Muscle layer of duodenum (tissue), 2 donors: ENCODE results near the gene ANP32A.
A peak's percentile ranks its signal among the peaks of the same experiment; 100 is the strongest.

Source experiments
- H3K27ac ChIP-seq: one replicate; pipeline ENCODE4 v1.7.0; 2013; ENCODE audit warnings: mild to moderate bottlenecking, low read length
- H3K27me3 ChIP-seq: one replicate; pipeline ENCODE4 v1.7.0; 2013; ENCODE audit warnings: low read depth, mild to moderate bottlenecking, control low read depth, low read length
- H3K36me3 ChIP-seq, 2 donors: one replicate each; pipeline ENCODE4 v1.7.0; 2013; ENCODE audit warnings: low read length in 2 of 2, control low read depth in 1 of 2, mild to moderate bottlenecking in 1 of 2; ENCODE audit not compliant: insufficient read depth in 2 of 2, control insufficient read depth in 1 of 2
- H3K4me1 ChIP-seq, 2 donors: one replicate each; pipeline ENCODE4 v1.7.0; 2013; ENCODE audit warnings: low read length in 2 of 2, mild to moderate bottlenecking in 2 of 2, control low read depth in 1 of 2, moderate library complexity in 1 of 2; ENCODE audit not compliant: insufficient read depth in 2 of 2, control insufficient read depth in 1 of 2
- H3K4me3 ChIP-seq, 2 donors: one replicate each; pipeline ENCODE4 v1.7.0; 2013; ENCODE audit warnings: low read length in 2 of 2, low read depth in 1 of 2, mild to moderate bottlenecking in 1 of 2
- H3K9me3 ChIP-seq, 2 donors: one replicate each; pipeline ENCODE4 v1.7.0; 2013; ENCODE audit warnings: low read length in 2 of 2, control low read depth in 1 of 2, mild to moderate bottlenecking in 1 of 2; ENCODE audit not compliant: control insufficient read depth in 1 of 2
- donor health status: healthy.

Gene ANP32A

DNA sequence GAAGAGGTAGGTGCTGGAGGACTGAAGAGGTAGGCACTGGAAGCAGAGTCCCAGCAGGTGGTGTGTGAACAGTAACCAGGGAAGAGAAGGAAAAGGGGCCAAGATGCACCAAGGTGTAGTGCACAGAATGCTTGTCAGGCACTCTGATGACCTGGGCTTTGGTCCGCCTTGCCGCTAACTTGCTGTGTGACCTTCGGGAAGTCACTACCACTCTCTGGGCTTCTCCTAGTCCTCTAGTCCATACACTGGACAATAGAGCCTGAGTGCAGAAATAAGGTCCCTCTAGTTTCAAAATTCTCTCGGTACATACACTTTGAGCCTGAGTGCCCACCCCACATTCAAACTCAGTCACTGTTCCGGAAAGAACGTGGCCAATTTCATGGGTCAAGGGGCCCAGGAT, 24.1 kb downstream of the ANP32A start:
- Histone ChIP-seq H3K9me3 (no peaks in the 10 kb centered on the region), H3K36me3 (no peaks in the 10 kb centered on the region), H3K27ac (no peak overlapping the region), H3K4me3 (no peak overlapping the region), H3K4me1 (peaks cover 17 to 53% of the 10 kb centered on the region in 2 donors), H3K27me3 (no peaks in the 10 kb centered on the region)

DNA sequence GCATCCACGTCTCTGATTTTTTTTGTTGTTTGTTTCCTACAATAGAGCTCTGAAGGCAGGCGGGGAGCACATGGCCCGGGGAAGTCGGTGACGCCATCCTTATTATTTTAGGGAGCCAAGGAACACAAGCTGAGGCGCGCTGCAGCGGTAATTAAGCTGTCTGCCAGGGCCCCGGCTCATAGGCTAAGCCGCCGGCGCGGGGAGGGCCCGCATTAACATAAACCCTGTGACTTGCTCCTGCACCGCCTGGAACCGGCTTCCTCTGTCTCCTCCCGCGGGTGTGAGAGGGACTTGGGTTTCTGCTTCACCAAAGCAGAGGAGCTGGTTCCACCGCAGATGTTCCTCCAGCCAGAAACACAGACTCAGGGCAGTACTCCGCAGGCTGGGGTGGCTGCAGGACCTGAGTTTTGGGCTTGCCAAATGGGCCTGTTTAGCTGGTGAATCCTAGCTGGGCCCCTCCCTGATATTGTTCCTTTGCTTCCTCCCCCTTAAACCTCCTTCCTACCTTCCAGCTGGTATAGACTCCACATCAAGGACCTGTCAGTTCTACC, 25.3 kb downstream of the ANP32A start:
- Histone ChIP-seq H3K36me3 (no peaks in the 10 kb centered on the region), H3K4me1 (peaks cover 22 to 56% of the 10 kb centered on the region in 2 donors), H3K27ac (peak overlapping the region; percentile 81), H3K27me3 (no peaks in the 10 kb centered on the region), H3K9me3 (no peaks in the 10 kb centered on the region), H3K4me3 (peak overlapping the region; percentile 26 to 42)

- no peaks in the 10 kb centered on the region for H3K36me3 ChIP-seq
- peak overlapping the region; percentile 26 to 42 for H3K4me3 ChIP-seq
- peak overlapping the region; percentile 81 for H3K27ac ChIP-seq
- H3K27me3 ChIP-seq = no peaks in the 10 kb centered on the region
- peaks cover 27 to 61% of the 10 kb centered on the region in 2 donors for H3K4me1 ChIP-seq
- no peaks in the 10 kb centered on the region for H3K9me3 ChIP-seq
Measured at GRCh38 chr15:68794863-68795262, 25.8 kb downstream of the ANP32A start.

GRCh38 chr15:68794307-68794706, 26.4 kb downstream of the ANP32A start:
- peaks cover 32 to 67% of the 10 kb centered on the region in 2 donors for H3K4me1 ChIP-seq
- H3K4me3 ChIP-seq = no peak overlapping the region
- H3K27ac ChIP-seq = peak overlapping the region; percentile 81
- H3K27me3 ChIP-seq = no peaks in the 10 kb centered on the region
- H3K36me3 ChIP-seq = no peaks in the 10 kb centered on the region
- H3K9me3 ChIP-seq = no peaks in the 10 kb centered on the region

DNA sequence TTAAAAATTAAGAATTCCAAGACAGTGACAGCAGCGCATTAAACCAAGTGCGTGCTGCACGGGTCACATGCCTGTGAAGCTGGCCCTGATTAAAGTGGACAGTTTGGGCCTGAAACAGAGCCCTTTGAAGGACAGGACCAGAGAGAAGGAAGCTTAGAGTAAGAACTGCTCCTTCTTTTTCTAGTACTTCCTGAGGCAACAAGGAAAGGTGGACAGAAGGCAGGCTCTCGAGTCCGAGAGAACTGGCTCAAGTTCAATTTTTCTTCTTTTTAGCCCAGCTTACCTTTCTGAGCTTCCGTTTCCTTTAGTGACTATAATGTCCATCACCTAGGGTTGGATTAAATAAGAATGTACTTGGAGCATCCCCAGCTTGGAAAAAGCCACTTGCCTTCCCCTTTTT, 26.9 kb downstream of the ANP32A start:
- Histone ChIP-seq H3K27ac (no peak overlapping the region), H3K4me1 (peaks cover 32 to 72% of the 10 kb centered on the region in 2 donors), H3K4me3 (no peak overlapping the region), H3K36me3 (no peaks in the 10 kb centered on the region), H3K27me3 (no peaks in the 10 kb centered on the region), H3K9me3 (no peaks in the 10 kb centered on the region)

DNA sequence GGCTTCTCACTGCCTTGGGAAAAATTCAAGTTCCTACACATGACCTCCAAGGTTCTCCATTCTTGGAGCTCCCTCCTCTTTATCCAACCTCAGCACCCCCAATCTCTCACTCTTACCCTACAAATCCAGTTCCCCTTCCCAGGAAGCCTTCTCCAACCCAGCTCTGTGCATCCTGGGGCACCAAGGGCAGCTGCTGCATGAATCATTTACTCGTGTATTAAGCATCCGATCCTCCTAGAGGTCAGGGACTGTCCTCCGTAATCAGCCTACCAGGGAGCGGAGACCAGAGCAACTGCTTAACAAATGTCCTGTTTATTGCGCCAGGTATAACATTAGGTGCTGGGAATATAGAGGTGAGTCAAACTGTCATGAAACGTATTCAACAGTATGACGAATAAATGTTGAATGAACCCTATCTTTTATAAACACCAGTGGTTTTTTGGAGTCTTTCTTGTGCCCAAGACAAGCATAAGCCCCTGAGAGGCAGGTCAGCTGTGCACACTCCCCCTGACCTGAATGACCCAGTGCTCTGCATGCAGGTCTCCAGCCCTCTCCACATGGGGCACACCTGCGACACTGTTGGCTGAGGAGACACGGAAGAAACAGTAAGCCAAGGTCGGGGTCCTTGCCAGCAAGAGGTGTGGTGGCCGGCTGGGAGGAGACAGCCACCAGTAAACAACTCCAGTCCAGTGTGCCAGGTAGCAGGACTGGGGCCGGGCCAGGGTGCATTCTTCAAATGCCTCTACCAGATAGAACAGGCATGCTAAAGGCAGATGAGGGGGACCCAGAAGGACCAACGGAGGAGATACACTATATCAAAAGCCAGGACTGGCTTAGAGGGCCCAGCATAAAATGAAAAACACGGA, 27.6 kb downstream of the ANP32A start:
- Histone ChIP-seq H3K4me3 (no peak overlapping the region), H3K4me1 (peaks cover 32 to 67% of the 10 kb centered on the region in 2 donors), H3K27me3 (no peaks in the 10 kb centered on the region), H3K9me3 (no peaks in the 10 kb centered on the region), H3K36me3 (no peaks in the 10 kb centered on the region), H3K27ac (no peak overlapping the region)

DNA sequence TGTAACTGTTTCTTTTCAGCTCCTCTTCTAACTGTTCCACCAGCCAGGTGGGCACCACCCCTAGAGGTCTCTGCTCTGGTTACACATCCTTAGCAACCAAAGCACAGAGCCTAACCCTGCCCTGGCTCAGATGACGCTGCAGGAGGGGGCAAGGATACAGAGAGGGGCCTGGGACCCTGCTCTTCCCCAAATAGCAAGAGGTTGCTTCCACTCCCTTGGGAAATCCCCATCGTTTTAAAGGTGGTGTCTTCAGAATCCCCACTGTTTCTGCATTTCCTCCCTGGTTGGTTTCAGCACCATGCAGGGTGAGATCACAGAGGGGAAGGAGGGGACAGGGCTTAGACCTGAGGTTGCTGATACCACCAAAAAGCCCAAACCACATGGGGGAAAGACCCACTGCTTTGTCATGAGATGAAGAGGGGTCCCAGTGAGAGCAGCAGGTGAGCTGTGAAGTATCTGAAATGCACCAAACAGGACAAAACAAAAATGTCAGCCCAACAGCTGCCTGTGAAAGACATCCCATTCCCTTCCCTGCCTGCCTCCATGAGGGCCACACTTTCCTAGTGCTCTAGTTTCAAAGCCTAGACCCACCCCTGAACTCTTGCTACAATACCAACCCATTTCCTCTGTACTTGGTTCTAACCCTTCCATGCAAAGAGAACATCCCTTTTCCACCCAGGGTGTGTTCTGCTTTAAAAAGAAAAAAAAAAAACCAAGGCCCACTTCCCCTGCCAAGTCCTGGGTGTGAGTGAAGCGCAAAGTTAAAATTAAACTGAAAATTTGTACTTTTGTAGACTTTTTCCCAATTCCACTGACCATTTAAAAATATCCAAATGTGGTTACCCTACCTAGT, 29.0 kb downstream of the ANP32A start:
- Histone ChIP-seq H3K27ac (no peak overlapping the region), H3K4me1 (peaks cover 32 to 59% of the 10 kb centered on the region in 2 donors), H3K9me3 (no peaks in the 10 kb centered on the region), H3K4me3 (no peak overlapping the region), H3K36me3 (peaks cover 3 to 8% of the 10 kb centered on the region in 2 donors), H3K27me3 (no peaks in the 10 kb centered on the region)

DNA sequence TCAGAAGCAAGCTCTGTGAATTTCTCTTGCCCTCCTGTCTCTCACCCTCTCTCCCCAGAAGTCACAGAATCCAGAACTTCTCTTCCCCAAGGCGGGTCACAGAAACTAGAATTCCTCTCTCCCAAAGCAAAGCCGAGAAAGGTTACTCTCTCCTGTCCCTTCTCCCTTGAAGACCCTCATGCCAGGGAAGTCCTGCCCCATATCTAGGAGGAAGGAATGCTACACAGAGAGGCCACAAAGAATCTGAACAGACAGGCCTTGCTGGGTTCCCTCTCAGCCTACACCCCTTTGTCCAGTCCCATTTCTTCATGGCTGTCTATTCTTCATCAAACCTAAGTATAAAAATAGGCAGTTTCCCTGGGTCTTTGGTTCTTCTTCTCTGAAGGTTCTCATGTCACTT, 29.8 kb downstream of the ANP32A start:
- H3K36me3 ChIP-seq = peaks cover 7 to 11% of the 10 kb centered on the region in 2 donors
- H3K9me3 ChIP-seq = no peaks in the 10 kb centered on the region
- H3K4me1 ChIP-seq = peaks cover 32 to 56% of the 10 kb centered on the region in 2 donors
- no peaks in the 10 kb centered on the region for H3K27me3 ChIP-seq
- H3K27ac ChIP-seq = no peak overlapping the region
- no peak overlapping the region for H3K4me3 ChIP-seq

GRCh38 chr15:68790242-68790575, 30.5 kb downstream of the ANP32A start:
- H3K9me3 ChIP-seq = no peaks in the 10 kb centered on the region
- H3K4me3 ChIP-seq = no peak overlapping the region
- peaks cover 9 to 11% of the 10 kb centered on the region in 2 donors for H3K36me3 ChIP-seq
- no peaks in the 10 kb centered on the region for H3K27me3 ChIP-seq
- H3K4me1 ChIP-seq = peaks cover 27 to 52% of the 10 kb centered on the region in 2 donors
- H3K27ac ChIP-seq = no peak overlapping the region

- H3K27ac ChIP-seq = no peak overlapping the region
- H3K9me3 ChIP-seq = no peaks in the 10 kb centered on the region
- H3K4me3 ChIP-seq = no peak overlapping the region
- H3K36me3 ChIP-seq = peaks cover 14 to 15% of the 10 kb centered on the region in 2 donors
- H3K27me3 ChIP-seq = no peaks in the 10 kb centered on the region
- peaks cover 22 to 48% of the 10 kb centered on the region in 2 donors for H3K4me1 ChIP-seq
Measured at GRCh38 chr15:68789534-68790241, 31.0 kb downstream of the ANP32A start.

- H3K27me3 ChIP-seq = no peaks in the 10 kb centered on the region
- H3K9me3 ChIP-seq = no peaks in the 10 kb centered on the region
- H3K4me1 ChIP-seq = peaks cover 16 to 43% of the 10 kb centered on the region in 2 donors
- H3K4me3 ChIP-seq = no peak overlapping the region
- H3K27ac ChIP-seq = no peak overlapping the region
- peaks cover 17 to 21% of the 10 kb centered on the region in 2 donors for H3K36me3 ChIP-seq
Measured at GRCh38 chr15:68789091-68789490, 31.6 kb downstream of the ANP32A start.
